B cell (primary cell): ENCODE data around the gene ENOX1. TPM values are rescaled to one million over a fixed set of nuclear protein-coding genes. Genes with fewer than 3 reads are reported as not detected.

Experiments used
- ATAC-seq: fragments of 200-7000 bp; cut with Tn5 transposase; one replicate; pipeline ENCODE4 v1.10.0; 2021; ENCODE audit warnings: low read depth, mild to moderate bottlenecking, moderate number of reproducible peaks, moderate library complexity
- CTCF ChIA-PET: fragments of 350-600 bp; sonication (Branson Sonifier 250); formaldehyde crosslinking; loops from one replicate; lab custom pipeline; 2021; ENCODE audit warnings: antibody characterized with exemption, inconsistent platforms; lab: Charles Lee
- POLR2A ChIA-PET: fragments of 350-600 bp; sonication (Branson Sonifier 250); formaldehyde crosslinking; loops from one replicate; lab custom pipeline; 2021; ENCODE audit warnings: antibody characterized with exemption; lab: Charles Lee
- DNase-seq: peaks from one replicate; pipeline ENCODE4 v3.0.0; 2013
- H2AFZ ChIP-seq: 2 replicates; pipeline ENCODE4 v1.6.1; 2012; ENCODE audit warnings: mild to moderate bottlenecking, low read depth, low read length; ENCODE audit not compliant: insufficient read depth, poor library complexity, severe bottlenecking
- H3K27ac ChIP-seq, 2 donors: 1 replicate in 1 of 2; 2 replicates in 1 of 2; pipeline ENCODE4 v1.5.1; 2012 to 2013; ENCODE audit warnings: low read length in 2 of 2, mild to moderate bottlenecking in 2 of 2, moderate library complexity in 1 of 2
- H3K27me3 ChIP-seq, 4 experiments: fragments of 200-600 bp in 1 of 4; sonication (generic) in 1 of 4; replicated peaks in 1 of 4; 1 replicate in 2 of 4; 2 replicates in 2 of 4; pipeline versions ENCODE4 v1.6.1 to v1.7.0; 2013 to 2016; ENCODE audit warnings: low read length in 3 of 4, mild to moderate bottlenecking in 2 of 4, mixed read lengths in 1 of 4, moderate library complexity in 1 of 4; ENCODE audit not compliant: insufficient read depth in 4 of 4, control insufficient read depth in 3 of 4; ENCODE audit errors: control extremely low read depth in 1 of 4
- H3K36me3 ChIP-seq, 2 experiments: replicated peaks in 1 of 2; 1 replicate in 1 of 2; 2 replicates in 1 of 2; pipeline versions ENCODE4 v1.6.1 to v1.7.1; 2013; ENCODE audit warnings: low read length in 1 of 2; ENCODE audit not compliant: insufficient read depth in 2 of 2, control insufficient read depth in 1 of 2; ENCODE audit errors: control extremely low read depth in 1 of 2, extremely low read depth in 1 of 2
- H3K4me1 ChIP-seq, 2 donors: fragments of 200-600 bp in 1 of 2; sonication (generic) in 1 of 2; 1 replicate in 1 of 2; 2 replicates in 1 of 2; pipeline versions ENCODE4 v1.5.1 to v1.6.1; 2013 to 2017; ENCODE audit warnings: low read length in 2 of 2; ENCODE audit not compliant: control insufficient read depth in 2 of 2, insufficient read depth in 2 of 2
- H3K4me2 ChIP-seq: replicated peaks from 2 replicates; pipeline ENCODE3; 2012; ENCODE audit warnings: mild to moderate bottlenecking, low read depth, low read length; ENCODE audit not compliant: poor library complexity, severe bottlenecking
- H3K4me3 ChIP-seq, 5 experiments: fragments of 200-600 bp in 1 of 5; sonication (generic) in 1 of 5; 1 replicate in 3 of 5; 2 replicates in 2 of 5; pipeline versions ENCODE4 v1.5.1 to v1.7.0; 2011 to 2016; ENCODE audit warnings: low read length in 4 of 5, mild to moderate bottlenecking in 4 of 5, low read depth in 2 of 5, control low read depth in 1 of 5, moderate library complexity in 1 of 5; ENCODE audit not compliant: insufficient read depth in 1 of 5; ENCODE audit errors: control extremely low read depth in 1 of 5, extremely low read depth in 1 of 5
- H3K79me2 ChIP-seq: fragments of 200-600 bp; sonication (generic); one replicate; pipeline ENCODE4 v1.6.0; 2016; ENCODE audit warnings: low read length; ENCODE audit not compliant: control insufficient read depth, insufficient read depth
- H3K9ac ChIP-seq: fragments of 200-600 bp; sonication (generic); 2 replicates; pipeline ENCODE4 v1.6.1; 2017; ENCODE audit warnings: mild to moderate bottlenecking, low read length, moderate library complexity
- H3K9me3 ChIP-seq, 3 donors: one replicate each; pipeline versions ENCODE4 v1.6.1 to v1.7.1; 2013; ENCODE audit warnings: low read length in 2 of 3; ENCODE audit not compliant: control insufficient read depth in 2 of 3, insufficient read depth in 1 of 3; ENCODE audit errors: control extremely low read depth in 1 of 3
- H4K20me1 ChIP-seq: 2 replicates; pipeline ENCODE4 v1.6.0; 2012; ENCODE audit warnings: mild to moderate bottlenecking, low read length; ENCODE audit not compliant: insufficient read depth, control insufficient read depth, poor library complexity, severe bottlenecking
- H3K27ac Mint-ChIP-seq: one replicate; pipeline ENCODE4 v1.8.0; 2021; ENCODE audit warnings: mixed read lengths
- H3K27me3 Mint-ChIP-seq: one replicate; pipeline ENCODE4 v1.8.0; 2021; ENCODE audit warnings: mixed read lengths
- H3K4me1 Mint-ChIP-seq: one replicate; pipeline ENCODE4 v1.8.0; 2021; ENCODE audit warnings: mixed read lengths
- H3K4me3 Mint-ChIP-seq: one replicate; pipeline ENCODE4 v1.8.0; 2021; ENCODE audit warnings: mixed read lengths
- H3K9me3 Mint-ChIP-seq: one replicate; pipeline ENCODE4 v1.8.0; 2022; ENCODE audit warnings: mixed read lengths; ENCODE audit not compliant: insufficient read depth
- EZH2 ChIP-seq: IDR thresholded peaks from 2 replicates; pipeline ENCODE4 v1.6.1; 2012; ENCODE audit warnings: borderline replicate concordance, low read depth, mild to moderate bottlenecking, moderate library complexity, low read length; ENCODE audit not compliant: insufficient read depth, poor library complexity, severe bottlenecking
- WGBS: methylation state at CpG from one replicate; pipeline ENCODE4 v1.1.5; 2013; ENCODE audit warnings: missing lambda C conversion rate; ENCODE audit not compliant: insufficient coverage; 5-methylcytosine and 5-hydroxymethylcytosine counted together
- intact Hi-C: fragments of 100-400 bp; cut with micrococcal nuclease; formaldehyde crosslinking; loops from one replicate; pipeline ENCODE4 v1.10.0; 2022
- polyA plus RNA-seq: library from polyadenylated mRNA; depleted of rRNA; stranded (reverse); fragments of >200 nt; gene quantifications from 2 replicates; pipeline ENCODE4 v1.2.3, GENCODE V29; 2012
- total RNA-seq, 2 donors: library from RNA; stranded (reverse); fragments of 120-200 nt in 1 of 2; gene quantifications; 1 replicate in 1 of 2; 2 replicates in 1 of 2; pipeline versions ENCODE4 v1.2.3 to v1.2.4, GENCODE V29; 2013 to 2022
- TF ChIP-seq, protein P1 (sequence below): fragments of 200-600 bp; IDR thresholded peaks from one replicate; pipeline ENCODE4 v1.8.0; 2022; ENCODE audit warnings: antibody characterized with exemption, mild to moderate bottlenecking

The ENOX1 gene
- total and polyA plus RNA-seq, 2 donors (not counting 1 experiment from before 2014, with no cell fraction given), result not detected

DNA sequence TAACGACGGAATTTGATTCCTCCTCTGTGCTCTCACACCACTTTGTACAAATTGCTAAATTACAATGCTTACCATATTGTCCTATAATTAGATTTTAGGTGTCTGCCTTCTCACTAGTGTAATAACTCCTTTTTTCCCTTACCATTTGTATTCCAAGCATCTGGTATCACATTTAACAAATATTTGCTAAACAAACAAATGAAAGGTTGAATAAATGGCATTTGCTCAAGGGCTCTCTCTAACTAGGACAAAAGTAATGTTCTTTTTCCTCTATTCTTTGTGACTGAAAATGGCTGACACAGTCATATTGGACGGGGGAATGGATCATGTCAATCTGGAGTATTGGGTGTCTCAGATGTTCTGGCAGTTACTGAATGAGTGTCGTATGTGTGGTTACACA is 99.7 kb downstream of the ENOX1 start:
- TF ChIP-seq, protein P1, sequence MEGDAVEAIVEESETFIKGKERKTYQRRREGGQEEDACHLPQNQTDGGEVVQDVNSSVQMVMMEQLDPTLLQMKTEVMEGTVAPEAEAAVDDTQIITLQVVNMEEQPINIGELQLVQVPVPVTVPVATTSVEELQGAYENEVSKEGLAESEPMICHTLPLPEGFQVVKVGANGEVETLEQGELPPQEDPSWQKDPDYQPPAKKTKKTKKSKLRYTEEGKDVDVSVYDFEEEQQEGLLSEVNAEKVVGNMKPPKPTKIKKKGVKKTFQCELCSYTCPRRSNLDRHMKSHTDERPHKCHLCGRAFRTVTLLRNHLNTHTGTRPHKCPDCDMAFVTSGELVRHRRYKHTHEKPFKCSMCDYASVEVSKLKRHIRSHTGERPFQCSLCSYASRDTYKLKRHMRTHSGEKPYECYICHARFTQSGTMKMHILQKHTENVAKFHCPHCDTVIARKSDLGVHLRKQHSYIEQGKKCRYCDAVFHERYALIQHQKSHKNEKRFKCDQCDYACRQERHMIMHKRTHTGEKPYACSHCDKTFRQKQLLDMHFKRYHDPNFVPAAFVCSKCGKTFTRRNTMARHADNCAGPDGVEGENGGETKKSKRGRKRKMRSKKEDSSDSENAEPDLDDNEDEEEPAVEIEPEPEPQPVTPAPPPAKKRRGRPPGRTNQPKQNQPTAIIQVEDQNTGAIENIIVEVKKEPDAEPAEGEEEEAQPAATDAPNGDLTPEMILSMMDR, result no peak
- TF ChIP-seq EZH2, result no peak
- Mint-ChIP-seq H3K4me3 (no peak overlapping the region), H3K9me3 (no peaks in the 10 kb centered on the region), H3K27me3 (peaks cover 15% of the 10 kb centered on the region), H3K4me1 (no peaks in the 10 kb centered on the region), H3K27ac (no peak overlapping the region)
- H3K27ac ChIP-seq, result no peak overlapping the region
- POLR2A ChIA-PET, result no interaction called here
- H4K20me1 ChIP-seq, result no peaks in the 10 kb centered on the region
- CTCF ChIA-PET, result no interaction called here
- H2AFZ ChIP-seq, result no peak overlapping the region
- DNase-seq, result no peak
- no peak for ATAC-seq
- no peaks in the 10 kb centered on the region for H3K79me2 ChIP-seq
- no peaks in the 10 kb centered on the region for H3K9me3 ChIP-seq
- intact Hi-C loops, result no loop called here
- no peak overlapping the region for H3K4me3 ChIP-seq
- H3K4me2 ChIP-seq, result no peak overlapping the region
- H3K9ac ChIP-seq, result no peak overlapping the region
- no peaks in the 10 kb centered on the region for H3K4me1 ChIP-seq
- no peaks in the 10 kb centered on the region for H3K36me3 ChIP-seq
- no peaks in the 10 kb centered on the region for H3K27me3 ChIP-seq
- no CpG with 5 or more reads among the region's 4 CpGs for WGBS

DNA sequence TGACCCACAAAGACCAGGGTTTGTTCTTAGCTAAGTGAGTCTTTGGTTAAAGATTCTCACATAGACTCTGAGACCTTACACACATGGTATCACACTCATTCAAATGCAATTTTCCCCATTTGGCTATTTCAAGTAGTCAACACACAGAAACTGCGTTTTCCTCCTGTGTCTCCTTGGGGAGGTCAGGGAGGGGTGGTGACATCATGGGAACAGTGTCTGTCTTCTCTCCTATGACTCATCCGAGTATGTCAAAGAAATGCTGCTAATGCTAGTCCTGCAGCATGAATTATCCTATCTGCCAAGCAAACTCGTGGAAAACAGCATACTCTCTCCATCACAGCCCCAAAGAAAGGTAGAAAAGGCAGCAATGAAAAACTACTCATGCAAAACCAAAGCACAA is 100.2 kb downstream of the ENOX1 start:
- intact Hi-C loops, result no loop called here
- Mint-ChIP-seq H3K27me3 (peaks cover 15% of the 10 kb centered on the region), H3K4me3 (no peak overlapping the region), H3K9me3 (no peaks in the 10 kb centered on the region), H3K27ac (no peak overlapping the region), H3K4me1 (no peaks in the 10 kb centered on the region)
- DNase-seq (no peak), ATAC-seq (no peak)
- Histone ChIP-seq H3K9me3 (no peaks in the 10 kb centered on the region), H4K20me1 (no peaks in the 10 kb centered on the region), H3K4me1 (no peaks in the 10 kb centered on the region), H3K27me3 (no peaks in the 10 kb centered on the region), H3K79me2 (no peaks in the 10 kb centered on the region), H3K9ac (no peak overlapping the region), H3K4me3 (no peak overlapping the region), H3K27ac (no peak overlapping the region), H3K36me3 (no peaks in the 10 kb centered on the region), H3K4me2 (no peak overlapping the region), H2AFZ (no peak overlapping the region)
- ChIA-PET CTCF (no interaction called here), POLR2A (no interaction called here)
- WGBS, result 44% methylated on average over 2 of the region's 3 CpGs
- TF ChIP-seq EZH2, result no peak
- TF ChIP-seq, protein P1, result no peak
